PC-9 (cell line): ENCODE data around the gene SUSD1. TPM values are rescaled to one million over a fixed set of nuclear protein-coding genes. Genes with fewer than 3 reads are reported as not detected.

Source experiments
- BruUV-seq: library from RNA; stranded (reverse); fragments of 400-500 nt; replicated peaks from 2 replicates; lab custom pipeline; 2021; lab: Mats Ljungman, UMichigan
- CTCF ChIA-PET: fragments of 300-600 bp; sonication (Branson Sonifier 250); formaldehyde crosslinking; loops from one replicate; lab custom pipeline; 2022; ENCODE audit warnings: antibody characterized with exemption; lab: Charles Lee
- POLR2A ChIA-PET: fragments of 300-600 bp; sonication (Branson Sonifier 250); formaldehyde crosslinking; loops from one replicate; lab custom pipeline; 2022; ENCODE audit warnings: antibody characterized with exemption; ENCODE audit not compliant: unreplicated experiment; lab: Charles Lee
- DNase-seq, 2 experiments: peaks; one replicate each; pipeline versions ENCODE4 v3.0.0 to v3.0.0-alpha.2; 2015 to 2022; ENCODE audit warnings: mixed read lengths in 1 of 2
- H2AFZ ChIP-seq: fragments of 200-600 bp; sonication (generic); 2 replicates; pipeline ENCODE4 v1.8.1; 2017; ENCODE audit warnings: antibody characterized with exemption
- H3F3A ChIP-seq: fragments of 200-600 bp; sonication (generic); 2 replicates; pipeline ENCODE4 v1.8.1; 2017; ENCODE audit warnings: antibody characterized with exemption, mild to moderate bottlenecking, low read depth; ENCODE audit not compliant: insufficient read depth
- H3K27ac ChIP-seq: fragments of 200-600 bp; sonication (generic); 2 replicates; pipeline ENCODE4 v1.6.1; 2016; ENCODE audit warnings: mixed run types
- H3K27me3 ChIP-seq: fragments of 200-600 bp; sonication (generic); 2 replicates; pipeline ENCODE4 v1.6.1; 2016; ENCODE audit warnings: low read depth, mixed run types; ENCODE audit not compliant: insufficient read depth
- H3K36me3 ChIP-seq: fragments of 200-600 bp; sonication (generic); 2 replicates; pipeline ENCODE4 v1.6.1; 2016; ENCODE audit warnings: low read depth, mixed run types
- H3K4me1 ChIP-seq: fragments of 200-600 bp; sonication (generic); replicated peaks from 2 replicates; pipeline ENCODE4 v1.6.1; 2016; ENCODE audit warnings: mixed run types; ENCODE audit not compliant: insufficient read depth
- H3K4me2 ChIP-seq: fragments of 200-600 bp; sonication (generic); 2 replicates; pipeline ENCODE4 v1.6.1; 2017; ENCODE audit warnings: mixed run types
- H3K4me3 ChIP-seq: fragments of 200-600 bp; sonication (generic); 2 replicates; pipeline ENCODE4 v1.6.1; 2016; ENCODE audit warnings: mixed run types
- H3K79me2 ChIP-seq: fragments of 200-600 bp; sonication (generic); 2 replicates; pipeline ENCODE4 v1.6.1; 2017; ENCODE audit warnings: low read depth, mixed run types
- H3K9me2 ChIP-seq: fragments of 200-600 bp; sonication (generic); 2 replicates; pipeline ENCODE4 v1.8.1; 2017; ENCODE audit warnings: mild to moderate bottlenecking; ENCODE audit not compliant: insufficient read depth
- H3K9me3 ChIP-seq: fragments of 200-600 bp; sonication (generic); 2 replicates; pipeline ENCODE4 v1.8.1; 2016; ENCODE audit warnings: low read depth; ENCODE audit not compliant: insufficient read depth
- H4K20me1 ChIP-seq: fragments of 200-600 bp; sonication (generic); 2 replicates; pipeline ENCODE4 v1.8.1; 2017; ENCODE audit not compliant: insufficient read depth
- CTCF ChIP-seq: fragments of 200-600 bp; sonication (generic); conservative IDR thresholded peaks from 2 replicates; pipeline ENCODE4 v1.6.1; 2017; ENCODE audit warnings: mixed run types, antibody characterized with exemption, mild to moderate bottlenecking, moderate library complexity
- EZH2 ChIP-seq: fragments of 200-600 bp; sonication (generic); IDR thresholded peaks from 2 replicates; pipeline ENCODE4 v1.8.0; 2017; ENCODE audit warnings: antibody characterized with exemption, low read depth
- intact Hi-C: fragments of 100-400 bp; cut with micrococcal nuclease; formaldehyde crosslinking; loops from one replicate; pipeline ENCODE4 v1.10.0; 2022; ENCODE audit not compliant: unreplicated experiment
- total RNA-seq: library from RNA; stranded (reverse); gene quantifications from 2 replicates; pipeline ENCODE4 v1.2.3, GENCODE V29; 2021

The SUSD1 gene
- total RNA-seq, 1 experiment from 2014 or later, result 23.2 TPM

- Histone ChIP-seq H3K4me1 (no peaks in the 10 kb centered on the region), H3K9me2 (no peaks in the 10 kb centered on the region), H2AFZ (no peak overlapping the region), H3K79me2 (no peaks in the 10 kb centered on the region), H3K9me3 (no peaks in the 10 kb centered on the region), H4K20me1 (no peaks in the 10 kb centered on the region), H3K27me3 (no peaks in the 10 kb centered on the region), H3K27ac (no peak overlapping the region), H3K4me3 (no peak overlapping the region), H3K36me3 (peaks cover 8% of the 10 kb centered on the region; the same call in 1 of the 2 replicates), H3F3A (no peaks in the 10 kb centered on the region; the same call in 1 of the 2 replicates), H3K4me2 (no peak overlapping the region)
- ChIA-PET POLR2A (interaction anchor here (0.7 kb wide), 1 partner anchor 286 kb away, joined by 3 read pairs; no protein-coding TSS in a partner anchor), CTCF (interaction anchor here (1.0 kb wide), 1 partner anchor 19 kb away, joined by 3 read pairs; no protein-coding TSS in a partner anchor)
- intact Hi-C loops, result no loop called here
- no peak for DNase-seq
- BruUV-seq, result no TSS peak
- TF ChIP-seq CTCF (no peak), EZH2 (no peak)
Measured at GRCh38 chr9:112093147-112093869, 81.8 kb downstream of the SUSD1 start.

GRCh38 chr9:112091810-112092209 lies 83.3 kb downstream of the SUSD1 start:
- Histone ChIP-seq H3K27me3 (no peaks in the 10 kb centered on the region), H3K9me2 (no peaks in the 10 kb centered on the region), H3K79me2 (no peaks in the 10 kb centered on the region), H3K4me3 (no peak overlapping the region), H3F3A (no peaks in the 10 kb centered on the region; the same call in 1 of the 2 replicates), H2AFZ (no peak overlapping the region), H3K27ac (no peak overlapping the region), H3K9me3 (no peaks in the 10 kb centered on the region), H3K4me1 (no peaks in the 10 kb centered on the region), H3K4me2 (no peak overlapping the region), H3K36me3 (peaks cover 7% of the 10 kb centered on the region; the same call in 1 of the 2 replicates), H4K20me1 (no peaks in the 10 kb centered on the region)
- POLR2A ChIA-PET, result interaction anchor here (0.6 kb wide), 1 partner anchor 1487 kb away, joined by 4 read pairs; no protein-coding TSS in a partner anchor
- TF ChIP-seq EZH2 (no peak), CTCF (no peak)
- no TSS peak for BruUV-seq
- intact Hi-C loops, result no loop called here
- DNase-seq, result no peak
- CTCF ChIA-PET, result interaction anchor here (0.6 kb wide), 1 partner anchor 229 kb away, joined by 5 read pairs; no protein-coding TSS in a partner anchor

GRCh38 chr9:112087506-112087905 lies 87.6 kb downstream of the SUSD1 start:
- no peak for TF ChIP-seq CTCF
- TF ChIP-seq EZH2, result no peak
- Histone ChIP-seq H3K36me3 (peaks cover 7% of the 10 kb centered on the region), H3K4me1 (0 out of 2 replicates have a peak, but pooled peaks cover 4% of the 10 kb centered on the region), H3F3A (no peaks in the 10 kb centered on the region; the same call in 1 of the 2 replicates), H3K27me3 (no peaks in the 10 kb centered on the region), H2AFZ (no peak overlapping the region), H3K9me3 (no peaks in the 10 kb centered on the region), H4K20me1 (no peaks in the 10 kb centered on the region), H3K4me3 (no peak overlapping the region), H3K79me2 (no peaks in the 10 kb centered on the region), H3K9me2 (no peaks in the 10 kb centered on the region), H3K27ac (no peak overlapping the region), H3K4me2 (no peak overlapping the region)
- BruUV-seq, result no TSS peak
- POLR2A ChIA-PET, result interaction anchor here (0.5 kb wide), 1 partner anchor 165 kb away, joined by 4 read pairs; no protein-coding TSS in a partner anchor
- CTCF ChIA-PET, result interaction anchor here (0.5 kb wide), 1 partner anchor 129 kb away, joined by 3 read pairs; no protein-coding TSS in a partner anchor
- intact Hi-C loops, result no loop called here
- no peak for DNase-seq
